HepG2 (cell line): ENCODE results near the gene PFKM. TPM values are rescaled to one million over a fixed set of nuclear protein-coding genes. Genes with fewer than 3 reads are reported as not detected.

ENCODE experiments used
- BRCA1 ChIP-seq: sonication (generic); formaldehyde crosslinking; IDR thresholded peaks from 2 replicates; pipeline ENCODE4 v1.4.0; 2020; ENCODE audit warnings: missing genetic modification reagents
- JARID2 ChIP-seq: sonication (generic); formaldehyde crosslinking; IDR thresholded peaks from 2 replicates; pipeline ENCODE4 v1.8.1; 2023; ENCODE audit warnings: missing genetic modification reagents, inconsistent platforms; ENCODE audit not compliant: insufficient replicate concordance
- KDM4B ChIP-seq: sonication (generic); formaldehyde crosslinking; IDR thresholded peaks from 2 replicates; pipeline ENCODE4 v1.4.0; 2020; ENCODE audit warnings: missing genetic modification reagents
- MED8 ChIP-seq: sonication (generic); formaldehyde crosslinking; IDR thresholded peaks from 2 replicates; pipeline ENCODE4 v1.8.1; 2023; ENCODE audit warnings: mild to moderate bottlenecking, missing genetic modification reagents; ENCODE audit not compliant: insufficient replicate concordance
- RFX3 ChIP-seq: IDR thresholded peaks from 2 replicates; pipeline ENCODE4 v1.6.1; 2016; ENCODE audit warnings: missing biosample characterization, missing genetic modification reagents
- SKIL ChIP-seq: sonication (generic); formaldehyde crosslinking; IDR thresholded peaks from 2 replicates; pipeline ENCODE4 v1.8.0; 2022; ENCODE audit warnings: missing genetic modification reagents, mild to moderate bottlenecking, moderate library complexity, borderline replicate concordance
- STAT5B ChIP-seq: sonication (generic); formaldehyde crosslinking; IDR thresholded peaks from 2 replicates; pipeline ENCODE4 v1.4.0; 2020; ENCODE audit warnings: missing genetic modification reagents
- TAF15 ChIP-seq: fragments of 200-400 bp; formaldehyde crosslinking; IDR thresholded peaks from one replicate; pipeline ENCODE4 v1.6.1; 2018; ENCODE audit warnings: mild to moderate bottlenecking, low read depth, low read length; ENCODE audit not compliant: poor library complexity, severe bottlenecking
- TFAP4 ChIP-seq: sonication (generic); IDR thresholded peaks from 2 replicates; pipeline ENCODE4 v1.6.1; 2016; ENCODE audit warnings: low read depth, borderline replicate concordance
- THAP8 ChIP-seq: sonication (generic); formaldehyde crosslinking; IDR thresholded peaks from 2 replicates; pipeline ENCODE4 v1.5.1; 2020; ENCODE audit warnings: missing genetic modification reagents, mild to moderate bottlenecking, borderline replicate concordance
- ZFP82 ChIP-seq: sonication (generic); formaldehyde crosslinking; IDR thresholded peaks from 2 replicates; pipeline ENCODE4 v1.5.1; 2020; ENCODE audit warnings: mild to moderate bottlenecking, missing genetic modification reagents, borderline replicate concordance
- ZNF136 ChIP-seq: sonication (generic); formaldehyde crosslinking; IDR thresholded peaks from 2 replicates; pipeline ENCODE4 v1.8.1; 2022; ENCODE audit warnings: low read depth, mild to moderate bottlenecking, moderate library complexity, missing genetic modification reagents
- ZNF18 ChIP-seq: sonication (generic); formaldehyde crosslinking; IDR thresholded peaks from 2 replicates; pipeline ENCODE4 v1.8.0; 2022; ENCODE audit warnings: mild to moderate bottlenecking, missing genetic modification reagents; ENCODE audit not compliant: insufficient replicate concordance
- ZNF280B ChIP-seq: sonication (generic); formaldehyde crosslinking; IDR thresholded peaks from 2 replicates; pipeline ENCODE4 v1.5.0; 2020; ENCODE audit warnings: missing genetic modification reagents, mild to moderate bottlenecking, borderline replicate concordance
- ZNF30 ChIP-seq: sonication (generic); formaldehyde crosslinking; IDR thresholded peaks from 2 replicates; pipeline ENCODE4 v1.5.0; 2020; ENCODE audit warnings: mild to moderate bottlenecking, missing genetic modification reagents
- ZNF570 ChIP-seq: sonication (generic); formaldehyde crosslinking; IDR thresholded peaks from 2 replicates; pipeline ENCODE4 v1.4.0; 2020; ENCODE audit warnings: mild to moderate bottlenecking, missing genetic modification reagents, borderline replicate concordance
- ZNF619 ChIP-seq: sonication (generic); formaldehyde crosslinking; IDR thresholded peaks from 2 replicates; pipeline ENCODE4 v1.4.0; 2020; ENCODE audit warnings: mild to moderate bottlenecking, missing genetic modification reagents
- ZNF709 ChIP-seq: sonication (generic); formaldehyde crosslinking; IDR thresholded peaks from 2 replicates; pipeline ENCODE4 v1.5.0; 2020; ENCODE audit warnings: mild to moderate bottlenecking, missing genetic modification reagents
- ZNF768 ChIP-seq: sonication (generic); formaldehyde crosslinking; IDR thresholded peaks from 2 replicates; pipeline ENCODE4 v1.4.0; 2020; ENCODE audit warnings: missing genetic modification reagents
- ZNF816 ChIP-seq: sonication (generic); formaldehyde crosslinking; IDR thresholded peaks from 2 replicates; pipeline ENCODE4 v1.8.0; 2022; ENCODE audit warnings: missing genetic modification reagents, mild to moderate bottlenecking, borderline replicate concordance
- ZSCAN21 ChIP-seq: sonication (generic); formaldehyde crosslinking; IDR thresholded peaks from 2 replicates; pipeline ENCODE4 v1.8.0; 2022; ENCODE audit warnings: mild to moderate bottlenecking, missing genetic modification reagents, moderate library complexity, borderline replicate concordance
- ZSCAN29 ChIP-seq: sonication (generic); formaldehyde crosslinking; conservative IDR thresholded peaks from 2 replicates; pipeline ENCODE4 v1.4.0; 2020; ENCODE audit warnings: mild to moderate bottlenecking, missing genetic modification reagents
- polyA plus RNA-seq, 8 experiments: library from polyadenylated mRNA; depleted of rRNA in 3 of 8; stranded (reverse) in 7 of 8; unstranded in 1 of 8; fragments of >200 nt; fragmentation: Illumina TruSeq in 4 of 8; extraction: Trizol in 4 of 8; gene quantifications; 2 replicates each; pipeline versions ENCODE4 v1.2.1 to v1.2.3, GENCODE V29; 2011 to 2016; ENCODE audit warnings: low read depth in 4 of 8, missing spikeins in 1 of 8, mixed read lengths in 1 of 8; ENCODE audit not compliant: insufficient read depth in 1 of 8
- total RNA-seq, 5 experiments: library from RNA; depleted of rRNA; stranded (reverse); fragments of >200 nt; fragmentation: Illumina TruSeq; extraction: Trizol; gene quantifications; 2 replicates each; pipeline ENCODE4 v1.2.3, GENCODE V29; 2016; ENCODE audit warnings: low read depth in 1 of 5

PFKM gene
- total and polyA plus RNA-seq, 2 of the 13 experiments (the other 11 are each of a cell fraction or from before 2014, with no cell fraction given), result 1.9 to 2.4 TPM

GRCh38 chr12:48105867-48106680, 13.1 kb upstream of the PFKM start, which contains the start of gene SENP1 (continued):
- no peak for TF ChIP-seq TFAP4
- TF ChIP-seq JARID2 (CRISPR knock-in tag), result no peak
- TF ChIP-seq ZNF709 (CRISPR knock-in tag), result no peak
- no peak for TF ChIP-seq SKIL (CRISPR knock-in tag)
- TF ChIP-seq KDM4B, result no peak
- TF ChIP-seq ZNF816 (CRISPR knock-in tag), result no peak
- TF ChIP-seq ZNF18 (CRISPR knock-in tag), result peak; percentile 59
- peak; percentile 93; the same call in 1 of the 2 replicates for TF ChIP-seq ZNF280B
- TF ChIP-seq RFX3 (CRISPR knock-in tag), result peak; percentile 63
- TF ChIP-seq ZSCAN29 (CRISPR knock-in tag), result 0 out of 2 replicates have a peak, but pooled peaks have one; percentile 66
- peak; percentile 86 for TF ChIP-seq ZSCAN21 (CRISPR knock-in tag)
- peak; percentile 67; the same call in 1 of the 2 replicates for TF ChIP-seq ZNF768 (CRISPR knock-in tag)
- 0 out of 2 replicates have a peak, but pooled peaks have one; percentile 28 for TF ChIP-seq ZNF619 (CRISPR knock-in tag)
- TF ChIP-seq ZFP82 (CRISPR knock-in tag), result no peak
- TF ChIP-seq ZNF136 (CRISPR knock-in tag), result no peak
- peak; percentile 82 for TF ChIP-seq MED8 (CRISPR knock-in tag)
- no peak for TF ChIP-seq THAP8 (CRISPR knock-in tag)
- TF ChIP-seq TAF15, result no peak
- no peak for TF ChIP-seq ZNF570 (CRISPR knock-in tag)
- TF ChIP-seq STAT5B (CRISPR knock-in tag), result peak; percentile 19; the same call in 1 of the 2 replicates
- 0 out of 2 replicates have a peak, but pooled peaks have one; percentile 29 for TF ChIP-seq BRCA1 (CRISPR knock-in tag)
- peak; percentile 49; the same call in 1 of the 2 replicates for TF ChIP-seq ZNF30
